GM23338 (cell line): ENCODE data around the gene ZNF580.

Experiments
- CREB1 ChIP-seq: fragments of 250-450 bp; sonication (Bioruptor Pico); IDR thresholded peaks from 2 replicates; pipeline ENCODE4 v1.5.0; 2020; ENCODE audit warnings: low read depth, mild to moderate bottlenecking, moderate library complexity
- CTCF ChIP-seq, 2 experiments: fragments of 200-600 bp in 1 of 2; sonication (generic) in 1 of 2; conservative IDR thresholded peaks; 2 replicates each; pipeline versions ENCODE4 v1.5.1 to v1.6.1; 2016 to 2017; ENCODE audit warnings: antibody characterized with exemption in 2 of 2, low read depth in 2 of 2, mild to moderate bottlenecking in 2 of 2, moderate library complexity in 1 of 2
- EZH2 ChIP-seq: fragments of 200-600 bp; sonication (generic); IDR thresholded peaks from one replicate; pipeline ENCODE4 v1.8.0; 2017; ENCODE audit warnings: antibody characterized with exemption, mild to moderate bottlenecking, low read depth; ENCODE audit not compliant: unreplicated experiment
- EZH2phosphoT487 ChIP-seq: fragments of 200-600 bp; sonication (generic); IDR thresholded peaks from one replicate; pipeline ENCODE4 v1.8.1; 2018; ENCODE audit warnings: antibody characterized with exemption; ENCODE audit not compliant: unreplicated experiment
- JUNB ChIP-seq: IDR thresholded peaks from one replicate; pipeline ENCODE4 v1.6.1; 2016; ENCODE audit warnings: antibody characterized with exemption; ENCODE audit not compliant: unreplicated experiment
- NANOG ChIP-seq: IDR thresholded peaks from 2 replicates; pipeline ENCODE4 v1.6.1; 2016; ENCODE audit warnings: antibody characterized with exemption, borderline replicate concordance
- POLR2AphosphoS5 ChIP-seq: IDR thresholded peaks from 2 replicates; pipeline ENCODE4 v1.6.1; 2016; ENCODE audit warnings: antibody characterized with exemption, low read depth
- STAT1 ChIP-seq: IDR thresholded peaks from one replicate; pipeline ENCODE4 v1.6.1; 2016; ENCODE audit warnings: antibody characterized with exemption; ENCODE audit not compliant: unreplicated experiment
- ZNF114 ChIP-seq: fragments of 250-450 bp; sonication (Bioruptor Pico); IDR thresholded peaks from 2 replicates; pipeline ENCODE4 v1.5.0; 2020; ENCODE audit warnings: mild to moderate bottlenecking, moderate library complexity
- TF ChIP-seq, protein P1 (sequence below): IDR thresholded peaks from one replicate; pipeline ENCODE4 v1.6.1; 2018; ENCODE audit warnings: antibody characterized with exemption; ENCODE audit not compliant: unreplicated experiment

DNA sequence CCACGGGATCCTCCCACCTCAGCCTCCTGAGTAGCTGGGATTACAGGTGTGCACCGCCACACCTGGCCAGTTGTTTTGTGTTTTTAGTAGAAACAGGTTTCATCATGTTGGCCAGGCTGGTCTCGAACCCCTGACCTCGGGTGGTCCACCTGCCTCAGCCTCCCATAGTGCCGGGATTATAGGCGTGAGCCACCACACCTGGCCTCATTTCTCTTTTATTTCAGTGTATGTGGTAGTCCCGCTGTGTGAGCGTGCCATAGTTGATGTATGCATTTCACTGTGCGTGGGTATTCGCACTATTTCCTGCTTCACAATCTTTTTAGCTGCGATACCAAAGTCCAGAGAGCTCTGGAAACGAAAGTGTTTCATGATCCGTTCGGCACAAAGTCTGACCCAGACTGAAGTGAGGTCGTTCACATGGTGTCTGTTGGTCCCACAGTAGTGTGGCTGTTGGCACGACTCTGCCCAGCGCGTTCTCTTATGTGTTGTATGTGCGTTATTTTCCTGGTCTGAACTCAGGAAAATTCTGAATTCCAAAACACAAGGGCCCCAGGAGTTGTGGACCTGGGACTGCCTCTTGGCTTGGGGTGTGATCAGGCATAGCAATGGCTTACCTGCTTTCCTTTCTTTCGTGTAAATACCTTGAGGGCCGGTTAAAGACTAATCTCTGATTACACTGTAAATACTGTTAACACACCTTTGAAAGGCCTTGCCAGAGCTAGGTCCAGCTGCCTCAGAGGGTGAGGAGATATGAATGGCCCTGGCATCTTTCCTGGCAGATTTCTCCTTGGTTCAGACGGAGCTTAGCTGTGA, 42.9 kb downstream of the ZNF580 start:
- TF ChIP-seq CTCF (conservative IDR thresholded peaks at IDR 0.05; ENCODE audit: low read depth in 2 of 2), result no peak
- TF ChIP-seq EZH2, result no peak
- no peak for TF ChIP-seq NANOG
- TF ChIP-seq, protein P1, sequence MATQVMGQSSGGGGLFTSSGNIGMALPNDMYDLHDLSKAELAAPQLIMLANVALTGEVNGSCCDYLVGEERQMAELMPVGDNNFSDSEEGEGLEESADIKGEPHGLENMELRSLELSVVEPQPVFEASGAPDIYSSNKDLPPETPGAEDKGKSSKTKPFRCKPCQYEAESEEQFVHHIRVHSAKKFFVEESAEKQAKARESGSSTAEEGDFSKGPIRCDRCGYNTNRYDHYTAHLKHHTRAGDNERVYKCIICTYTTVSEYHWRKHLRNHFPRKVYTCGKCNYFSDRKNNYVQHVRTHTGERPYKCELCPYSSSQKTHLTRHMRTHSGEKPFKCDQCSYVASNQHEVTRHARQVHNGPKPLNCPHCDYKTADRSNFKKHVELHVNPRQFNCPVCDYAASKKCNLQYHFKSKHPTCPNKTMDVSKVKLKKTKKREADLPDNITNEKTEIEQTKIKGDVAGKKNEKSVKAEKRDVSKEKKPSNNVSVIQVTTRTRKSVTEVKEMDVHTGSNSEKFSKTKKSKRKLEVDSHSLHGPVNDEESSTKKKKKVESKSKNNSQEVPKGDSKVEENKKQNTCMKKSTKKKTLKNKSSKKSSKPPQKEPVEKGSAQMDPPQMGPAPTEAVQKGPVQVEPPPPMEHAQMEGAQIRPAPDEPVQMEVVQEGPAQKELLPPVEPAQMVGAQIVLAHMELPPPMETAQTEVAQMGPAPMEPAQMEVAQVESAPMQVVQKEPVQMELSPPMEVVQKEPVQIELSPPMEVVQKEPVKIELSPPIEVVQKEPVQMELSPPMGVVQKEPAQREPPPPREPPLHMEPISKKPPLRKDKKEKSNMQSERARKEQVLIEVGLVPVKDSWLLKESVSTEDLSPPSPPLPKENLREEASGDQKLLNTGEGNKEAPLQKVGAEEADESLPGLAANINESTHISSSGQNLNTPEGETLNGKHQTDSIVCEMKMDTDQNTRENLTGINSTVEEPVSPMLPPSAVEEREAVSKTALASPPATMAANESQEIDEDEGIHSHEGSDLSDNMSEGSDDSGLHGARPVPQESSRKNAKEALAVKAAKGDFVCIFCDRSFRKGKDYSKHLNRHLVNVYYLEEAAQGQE, result no peak
- no peak for TF ChIP-seq EZH2phosphoT487
- no peak for TF ChIP-seq CREB1 (CRISPR knock-in tag)
- TF ChIP-seq POLR2AphosphoS5, result no peak
- no peak for TF ChIP-seq JUNB
- no peak for TF ChIP-seq ZNF114 (CRISPR knock-in tag)
- no peak for TF ChIP-seq STAT1
